NCI-H2029 (cell line): ENCODE data around the gene NTRK3.

ENCODE experiments used
- DNase-seq: peaks from one replicate; lab custom pipeline; 2025; lab: John Stamatoyannopoulos, UW

The NTRK3 gene

DNA sequence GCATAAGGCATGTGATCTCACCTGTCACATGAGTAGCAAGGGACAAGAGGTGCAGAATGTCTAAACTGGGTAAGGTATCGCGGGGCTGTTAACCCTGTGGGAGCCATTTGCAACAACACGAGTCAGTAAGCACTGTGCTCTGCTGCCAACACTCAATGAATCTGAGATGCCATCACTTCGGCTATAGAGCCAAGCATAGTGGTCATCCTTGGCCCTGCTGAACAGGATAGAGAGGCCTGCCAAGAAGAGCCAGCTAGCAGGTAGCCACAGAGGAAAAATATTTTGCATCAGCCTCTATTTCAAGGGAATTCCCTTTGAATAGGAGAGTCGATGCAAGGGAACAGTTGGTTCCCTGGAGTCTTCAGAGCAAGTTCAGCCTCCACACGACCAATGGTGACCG, 137.8 kb downstream of the NTRK3 start:
- DNase-seq, result no peak

DNA sequence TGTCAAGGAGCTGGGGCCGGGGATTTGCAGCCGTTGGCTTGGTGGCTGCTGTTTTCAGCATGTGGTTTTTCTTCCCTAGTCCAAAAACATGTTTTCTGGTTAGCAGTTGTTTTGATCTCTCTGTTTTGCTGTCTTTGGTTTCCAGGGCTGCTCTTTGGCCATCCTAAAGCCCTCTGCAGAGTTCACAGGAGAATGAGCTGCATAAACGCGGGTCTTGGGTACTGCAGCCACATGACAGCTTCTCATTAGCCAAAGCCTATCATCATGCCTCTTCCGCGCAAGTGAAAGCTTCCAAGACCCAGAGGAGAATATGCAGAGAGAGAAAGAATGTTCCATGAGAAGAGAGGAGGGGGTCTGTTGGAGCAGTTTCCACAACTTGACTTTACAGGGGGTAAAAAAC, 138.5 kb downstream of the NTRK3 start:
- DNase-seq, result no peak

DNA sequence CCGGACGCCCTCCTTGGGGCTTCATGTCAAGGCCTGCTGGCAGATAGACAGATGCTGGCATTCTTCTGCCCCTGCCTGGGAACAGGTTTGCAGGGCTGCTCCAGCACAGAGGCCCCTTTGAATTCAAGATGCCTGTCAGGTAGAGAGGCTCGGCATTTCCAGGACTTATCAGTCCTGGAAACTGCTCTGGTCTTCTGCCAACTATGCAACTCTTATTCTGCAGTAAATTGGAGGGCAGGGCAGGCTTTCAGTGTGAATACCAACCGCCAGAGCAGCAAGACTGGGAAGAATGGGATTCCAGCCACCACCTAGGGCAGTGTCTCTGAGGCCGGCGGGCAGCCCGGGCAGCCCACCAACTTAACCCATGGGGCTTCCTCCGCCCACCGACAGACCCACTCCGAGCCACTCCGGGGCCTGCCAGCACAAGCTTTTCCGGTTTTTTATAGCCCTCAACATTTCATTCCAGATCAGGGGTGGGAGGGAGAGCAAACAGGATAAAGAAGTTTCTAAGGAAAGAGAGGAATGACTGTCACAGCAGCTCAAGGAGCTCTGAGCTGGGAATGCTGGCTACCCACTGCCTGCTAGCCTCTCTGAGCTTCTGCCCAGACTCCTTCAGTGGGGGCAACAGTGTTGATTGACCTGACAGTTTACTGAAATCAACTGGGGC, 140.9 kb downstream of the NTRK3 start:
- no peak for DNase-seq

DNA sequence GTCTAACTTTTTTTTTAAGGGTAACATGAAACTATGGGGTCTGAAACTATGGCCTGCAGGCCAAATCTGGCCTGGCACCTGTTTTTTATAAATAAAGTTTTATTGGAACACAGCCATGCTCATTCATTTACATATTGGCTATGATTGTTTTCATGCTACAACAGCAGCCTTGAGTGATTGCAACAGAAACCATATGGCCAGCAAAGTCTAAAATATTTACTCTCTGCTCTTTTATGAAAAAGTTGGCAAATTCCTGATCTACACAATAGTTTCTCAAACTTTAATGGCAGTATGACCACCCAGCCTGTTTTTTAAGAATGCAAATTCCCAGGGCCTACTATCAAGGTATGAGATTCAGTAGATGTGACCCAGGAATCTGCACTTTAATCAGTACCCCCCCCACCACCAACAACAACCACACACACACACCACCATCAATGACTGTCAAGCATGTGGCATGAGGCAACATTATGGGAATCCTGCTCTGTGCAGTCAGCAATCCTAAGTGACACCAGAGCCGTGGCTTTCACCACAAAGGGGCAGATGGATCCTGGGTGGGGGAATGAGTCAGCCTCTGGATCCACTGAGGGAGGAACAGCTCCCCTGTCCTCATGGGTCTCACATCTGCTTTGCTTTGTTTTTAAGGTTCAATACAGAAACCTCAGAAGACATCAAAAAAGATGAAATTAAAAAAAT, 142.8 kb downstream of the NTRK3 start:
- DNase-seq, result no peak

DNA sequence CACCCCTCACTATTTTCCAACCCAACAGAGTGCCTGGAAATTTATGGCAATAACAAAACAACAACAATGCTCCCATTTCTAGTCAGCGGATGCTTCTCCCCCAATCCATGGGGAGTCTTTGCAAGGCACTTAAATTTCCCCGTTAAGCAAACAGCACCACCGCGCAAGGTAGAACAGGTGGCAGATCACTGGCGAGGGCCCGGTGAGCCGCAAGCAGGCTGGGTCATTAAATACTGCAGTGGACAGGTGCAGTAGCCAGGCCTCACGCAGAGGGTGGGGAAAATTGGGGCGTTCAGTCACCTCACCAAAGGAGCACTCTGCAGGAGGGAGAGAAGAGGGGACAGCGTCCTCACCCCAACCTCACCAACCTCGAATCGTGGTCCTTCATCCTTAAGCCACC, 147.5 kb downstream of the NTRK3 start:
- no peak for DNase-seq

DNA sequence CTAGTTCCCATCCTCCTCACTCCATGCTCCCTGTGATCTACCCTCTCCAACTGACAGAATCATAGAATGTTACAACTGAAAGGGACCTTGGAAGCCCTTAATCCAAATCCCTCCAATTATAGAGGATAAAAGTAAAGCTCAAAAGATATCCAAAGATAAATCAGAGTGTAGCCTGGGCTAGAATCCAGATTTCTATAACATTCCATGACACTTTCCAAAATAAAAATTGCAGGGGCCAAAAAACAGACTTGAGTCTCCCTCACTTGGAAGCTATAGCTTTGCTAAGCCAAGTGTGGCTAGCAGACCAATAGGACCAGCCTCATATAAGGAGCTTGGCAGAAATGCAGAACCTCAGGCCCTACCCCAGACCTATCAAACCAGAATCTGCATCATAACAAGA, 148.1 kb downstream of the NTRK3 start:
- DNase-seq, result no peak

DNA sequence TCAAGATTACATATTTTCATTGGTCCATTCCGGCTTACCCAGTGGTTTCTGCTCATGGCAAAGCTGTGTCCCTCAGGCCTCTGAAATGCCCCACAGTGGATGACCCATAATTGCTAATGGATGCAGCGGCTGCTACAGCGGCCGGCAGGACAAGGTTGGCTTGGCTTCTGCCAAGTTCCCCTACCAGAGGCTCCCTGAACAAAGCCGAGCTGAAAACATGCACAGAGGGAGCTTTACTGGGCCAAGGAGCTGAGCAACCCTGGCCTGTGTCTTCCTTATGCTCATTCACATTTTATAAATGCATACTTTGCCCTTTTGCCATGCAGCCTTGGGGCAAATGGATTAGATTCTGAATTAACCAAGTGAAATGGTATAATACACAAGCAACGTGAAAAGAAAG, 150.5 kb downstream of the NTRK3 start:
- DNase-seq, result no peak

DNA sequence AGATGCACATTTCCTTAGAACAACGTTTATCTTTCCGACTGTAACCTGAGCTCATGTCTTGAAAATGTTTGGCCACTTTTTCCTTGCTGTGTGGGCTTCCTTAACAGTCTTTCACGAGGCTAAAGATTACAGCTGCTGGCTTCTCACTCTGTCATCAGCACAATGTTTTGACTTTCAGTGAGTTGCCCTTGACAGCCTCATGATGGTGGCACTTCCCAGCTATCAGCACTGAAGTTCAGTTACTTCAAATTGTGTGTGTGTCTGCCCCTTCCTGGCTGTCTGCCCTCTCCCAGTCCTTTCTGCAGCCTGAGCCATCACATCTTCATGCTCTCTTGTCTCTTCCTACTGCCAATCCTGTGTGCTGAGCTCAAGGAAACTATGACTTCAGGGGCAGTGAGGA, 152.2 kb downstream of the NTRK3 start:
- DNase-seq, result no peak

DNA sequence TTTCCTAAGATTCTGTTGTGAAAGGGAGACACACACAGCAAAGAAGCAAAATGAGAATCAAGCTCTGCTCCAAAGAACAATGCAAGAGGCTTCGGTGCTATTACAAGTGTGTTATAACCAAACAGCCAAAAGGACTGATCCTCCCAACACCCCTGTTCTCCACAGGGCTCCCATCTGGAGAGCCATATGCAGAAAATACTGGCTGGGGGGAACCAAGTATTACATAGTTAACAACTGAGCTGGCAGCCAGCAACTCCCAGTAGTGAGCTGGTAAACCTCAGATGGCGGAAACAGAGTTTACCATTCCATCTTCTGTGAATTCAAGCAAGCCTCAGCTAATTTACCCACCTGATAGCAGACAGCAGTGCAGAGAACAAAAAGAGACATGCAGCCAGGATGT, 156.4 kb downstream of the NTRK3 start:
- no peak for DNase-seq

DNA sequence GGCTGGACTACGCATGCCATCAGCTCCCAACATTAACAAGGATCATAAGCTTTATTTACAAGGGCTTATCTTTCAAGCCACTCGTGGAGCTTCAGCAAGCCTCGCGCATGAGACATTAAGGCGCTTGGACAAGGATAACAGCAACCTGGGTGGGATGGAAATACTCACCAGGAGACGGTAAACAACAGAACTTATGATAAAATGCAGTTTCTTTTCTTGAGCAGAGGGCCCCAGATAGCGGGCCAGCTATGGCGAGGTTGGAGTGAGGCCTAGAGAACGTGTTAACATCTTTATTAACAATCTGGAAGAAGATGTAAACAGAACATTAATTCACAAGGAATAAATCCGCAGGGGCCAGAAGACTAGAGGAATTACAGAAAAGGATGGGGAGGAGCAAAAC, 158.2 kb downstream of the NTRK3 start:
- no peak for DNase-seq

DNA sequence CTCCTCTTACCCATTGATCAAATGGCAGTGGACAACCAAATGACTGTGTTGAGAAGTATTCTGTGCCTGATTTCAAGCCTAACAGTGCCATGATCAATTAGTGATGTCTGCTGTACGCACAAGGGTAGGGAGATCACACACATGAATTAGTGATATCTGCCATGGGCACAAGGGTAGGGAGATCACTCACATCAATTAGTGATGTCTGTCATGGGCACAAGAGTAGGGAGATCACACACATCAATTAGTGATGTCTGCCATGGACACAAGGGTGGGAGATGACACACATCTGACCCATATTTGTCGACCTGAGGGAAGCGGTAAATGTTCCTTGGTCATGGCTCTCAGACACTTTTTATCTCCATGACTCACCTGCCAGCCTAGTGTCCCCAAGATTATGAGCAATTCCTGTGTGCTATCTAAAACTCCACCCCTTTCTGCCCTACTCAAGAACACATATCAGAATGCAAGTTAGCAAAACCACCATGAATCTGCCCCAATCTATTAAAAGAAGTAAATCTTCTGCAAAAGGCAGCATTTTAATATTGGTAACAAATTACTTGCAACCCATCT, 165.0 kb downstream of the NTRK3 start:
- no peak for DNase-seq

DNA sequence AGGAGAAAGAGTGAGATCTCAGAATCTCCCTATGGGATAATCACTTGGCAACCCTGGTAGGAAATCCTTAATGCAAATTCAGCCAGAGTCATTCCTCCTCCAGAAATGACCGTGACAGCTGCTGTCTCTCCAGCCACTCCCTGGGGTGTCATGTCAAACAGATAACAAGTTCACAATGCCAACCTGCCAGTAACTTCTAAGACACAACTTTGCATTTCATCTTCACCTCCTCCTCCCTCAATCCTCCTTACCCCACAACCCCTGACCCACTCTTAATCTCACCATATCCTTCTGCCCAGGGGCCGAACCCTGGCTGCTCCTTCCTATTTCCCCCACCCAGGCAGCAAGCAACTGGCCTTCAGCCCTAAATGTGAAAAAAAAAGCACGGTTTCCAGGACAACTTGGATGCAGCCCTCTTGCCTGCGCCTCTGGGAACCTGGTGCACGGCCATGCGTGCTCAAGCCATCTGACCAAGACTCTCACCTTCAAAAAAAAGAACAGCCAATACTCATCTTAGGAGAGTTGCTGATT, 166.0 kb downstream of the NTRK3 start:
- DNase-seq, result no peak

DNA sequence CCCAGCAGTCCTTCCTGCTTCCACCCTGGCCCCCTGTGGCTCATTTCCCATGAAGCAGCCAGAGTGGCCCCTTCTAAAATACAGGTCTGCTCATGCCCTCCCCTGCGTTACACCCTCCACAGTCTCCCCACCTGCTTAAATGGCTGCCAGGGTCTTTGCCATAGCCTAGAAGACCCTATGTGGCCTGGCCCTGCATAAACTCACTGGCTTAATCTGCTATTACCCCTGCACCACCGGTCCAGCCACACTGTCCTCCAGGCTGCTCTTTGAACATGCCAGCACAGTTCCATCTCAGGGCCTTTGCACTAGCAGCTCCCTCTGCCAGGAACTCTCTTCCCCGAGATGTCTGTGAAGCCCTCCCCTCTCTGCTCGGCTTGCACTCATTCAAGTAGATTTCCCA, 166.8 kb downstream of the NTRK3 start:
- DNase-seq, result no peak

DNA sequence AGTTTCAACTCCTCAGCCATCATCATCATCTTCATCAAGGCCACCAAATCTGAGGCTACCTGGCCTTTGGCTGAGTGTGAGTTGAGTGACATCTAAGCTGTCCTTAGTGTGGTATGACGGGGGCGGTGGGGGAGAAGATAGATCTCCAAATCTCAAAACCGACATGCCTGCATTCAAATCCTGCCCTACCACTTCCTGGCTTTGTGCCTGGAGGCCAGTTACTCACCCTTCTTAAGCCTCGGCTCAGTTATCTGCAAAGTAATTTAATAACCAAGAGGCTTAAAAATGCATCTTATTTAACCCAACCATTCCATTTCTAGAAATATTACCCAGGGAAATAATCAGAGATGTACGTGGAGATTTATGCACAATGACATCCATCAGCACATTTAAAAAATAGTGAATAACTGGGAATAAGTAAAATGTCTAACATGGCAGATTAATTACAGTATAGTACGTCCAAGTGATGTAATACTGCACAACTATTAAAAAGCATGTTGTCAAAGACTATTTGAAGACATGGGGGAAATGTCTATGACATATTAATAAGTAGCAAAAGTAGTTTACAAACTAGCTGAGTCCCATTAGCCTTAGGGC, 167.4 kb downstream of the NTRK3 start:
- no peak for DNase-seq

DNA sequence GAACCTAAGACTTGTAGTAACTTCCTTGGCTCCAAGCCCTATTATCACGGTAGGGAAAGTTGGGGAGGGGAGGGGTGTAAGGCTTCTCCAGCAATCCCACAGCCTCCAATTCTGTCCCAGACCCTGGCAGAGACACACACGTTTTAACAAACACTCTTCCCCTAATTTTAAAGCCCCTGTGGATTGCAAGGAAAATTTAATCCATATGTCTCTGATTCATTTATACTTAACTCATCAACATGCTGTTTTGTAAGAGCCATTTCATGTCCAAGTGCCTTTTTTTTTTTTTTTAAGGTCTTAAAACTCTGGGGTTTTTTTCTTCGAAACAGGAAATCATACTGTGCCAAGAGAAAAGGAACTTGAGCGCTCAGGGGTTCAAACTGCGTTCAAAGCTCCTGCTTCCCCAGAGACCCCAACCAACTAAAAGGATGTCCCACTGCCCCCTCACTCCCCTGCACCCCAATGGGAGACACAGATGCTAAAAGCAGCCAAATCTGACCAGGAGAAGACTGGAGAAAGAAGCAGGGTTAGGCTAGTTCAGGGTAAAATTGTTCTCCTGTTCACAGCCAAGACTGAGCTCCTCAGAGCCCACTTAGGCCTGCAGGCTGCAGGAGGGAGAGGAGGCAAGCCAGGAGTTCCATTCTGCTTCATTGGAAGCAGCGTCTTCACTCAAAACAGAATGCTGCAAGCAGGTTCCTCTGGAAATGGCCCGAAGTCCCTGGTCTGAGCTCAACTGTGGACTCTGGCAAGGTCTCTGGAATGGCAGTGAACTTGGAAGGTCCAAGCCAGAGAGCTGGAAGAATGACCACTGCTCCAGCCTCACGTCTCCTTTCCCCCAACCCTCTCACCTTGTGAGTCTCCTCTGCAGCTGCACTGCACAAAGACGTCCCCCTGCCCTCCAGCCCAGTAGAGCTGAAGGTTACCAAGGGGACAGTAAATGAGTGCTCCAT, 172.5 kb downstream of the NTRK3 start:
- DNase-seq, result no peak

DNA sequence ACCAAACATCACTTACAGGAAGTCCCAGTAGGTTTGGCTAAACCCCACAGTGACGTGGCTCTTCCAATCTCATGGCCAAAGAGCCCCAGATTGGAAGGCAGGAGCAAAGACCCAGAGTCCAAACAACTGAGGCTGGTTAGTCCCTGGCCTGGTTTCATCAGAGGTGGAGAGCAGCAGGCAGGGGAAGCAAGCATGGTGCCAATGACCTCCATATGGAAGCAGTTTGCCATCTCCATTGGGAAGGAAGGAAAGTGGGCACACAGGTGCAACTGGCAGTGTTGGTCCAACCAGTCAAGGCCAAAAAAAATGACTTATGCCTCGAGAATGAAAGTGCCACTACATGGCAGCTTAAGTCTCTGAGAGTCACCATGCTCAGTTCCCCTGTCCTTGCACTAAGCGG, 175.9 kb downstream of the NTRK3 start:
- no peak for DNase-seq

DNA sequence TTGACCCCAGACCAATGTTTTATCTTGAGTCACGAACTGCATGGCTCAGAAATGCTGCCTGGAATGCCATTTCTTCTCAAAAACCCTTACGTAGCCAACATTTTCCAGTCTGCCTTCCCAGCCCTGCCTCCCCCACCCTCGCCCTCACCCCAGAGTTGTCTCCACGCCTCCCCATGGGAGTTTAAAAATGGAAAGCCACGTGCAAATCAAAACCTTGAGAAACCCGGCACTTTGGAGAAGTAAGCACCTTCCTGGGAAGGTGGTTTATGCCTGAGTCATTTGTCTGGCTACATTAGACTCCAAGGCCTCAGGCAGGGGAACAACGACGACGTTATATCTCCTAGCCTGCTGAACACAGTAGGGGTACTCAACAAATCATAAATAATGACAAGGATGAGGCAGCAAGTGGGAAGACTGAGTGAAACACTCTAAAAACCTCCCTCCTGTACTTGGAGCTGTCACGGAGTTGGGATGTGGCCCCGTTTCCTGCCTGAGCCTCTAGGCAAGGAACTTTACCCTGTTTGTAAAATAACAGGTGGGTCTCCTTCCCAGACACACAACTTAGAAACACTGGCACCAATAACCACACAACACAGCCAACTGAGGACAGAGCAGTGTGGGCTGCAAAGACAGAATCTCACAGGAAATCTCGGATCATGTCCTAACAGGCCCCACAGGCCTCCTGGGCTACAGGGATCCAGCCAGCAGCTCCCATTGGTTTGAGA, 179.1 kb downstream of the NTRK3 start:
- DNase-seq, result no peak

DNA sequence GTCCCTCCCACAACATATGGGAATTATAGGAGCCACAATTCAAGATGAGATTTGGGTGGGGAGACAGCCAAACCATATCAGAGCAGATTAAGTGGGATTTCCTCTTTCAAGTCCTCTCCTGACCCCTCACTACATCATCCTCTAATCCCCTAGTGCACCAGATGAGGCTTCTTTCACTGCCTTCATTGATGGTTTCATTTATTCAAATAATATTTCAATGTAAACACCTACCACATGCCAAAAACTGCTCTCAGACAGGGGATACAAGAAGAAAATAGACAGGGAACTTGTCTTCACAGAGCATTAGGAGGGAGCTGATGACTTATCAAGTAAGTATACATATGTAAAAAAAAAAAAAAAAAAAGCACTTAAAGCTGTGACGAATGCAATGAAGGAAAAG, 180.2 kb downstream of the NTRK3 start:
- DNase-seq, result no peak

DNA sequence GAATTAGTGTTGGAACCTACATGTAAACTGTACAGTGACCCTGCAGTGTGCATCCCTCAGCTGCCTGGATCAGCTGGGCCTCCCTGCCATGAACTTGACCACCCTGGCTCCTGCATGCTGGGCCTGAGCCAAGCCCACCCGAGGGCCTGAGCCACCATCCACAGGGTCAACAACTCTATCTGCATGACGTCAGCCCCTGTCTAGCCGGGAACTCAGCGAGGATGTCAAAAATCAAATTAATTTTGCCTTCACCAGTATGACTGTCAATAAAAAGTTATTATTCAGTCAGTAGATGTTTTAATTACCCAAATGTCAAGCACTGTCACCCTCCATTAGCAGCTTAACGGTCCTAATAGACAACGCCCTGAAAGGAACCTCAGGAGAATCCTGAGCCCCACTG, 181.4 kb downstream of the NTRK3 start:
- DNase-seq, result no peak

DNA sequence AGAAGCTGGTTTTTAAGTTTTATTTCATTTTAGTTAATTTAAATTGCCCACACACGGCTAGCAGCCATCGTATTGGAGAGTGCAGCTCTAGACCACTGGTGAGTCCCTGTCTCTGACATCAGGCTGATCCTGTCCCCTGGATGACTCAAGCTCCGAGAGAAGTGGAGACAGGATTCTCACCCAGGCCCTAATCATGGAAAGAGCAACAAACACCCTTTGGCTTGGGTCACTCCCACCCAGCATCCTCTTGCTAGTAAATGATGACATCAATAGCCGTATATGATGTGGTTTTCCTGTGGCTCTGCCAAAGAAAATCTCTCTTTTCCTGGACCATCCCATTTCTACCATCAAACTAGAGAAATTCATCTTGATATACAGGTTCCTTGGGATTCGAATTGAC, 182.2 kb downstream of the NTRK3 start:
- no peak for DNase-seq

DNA sequence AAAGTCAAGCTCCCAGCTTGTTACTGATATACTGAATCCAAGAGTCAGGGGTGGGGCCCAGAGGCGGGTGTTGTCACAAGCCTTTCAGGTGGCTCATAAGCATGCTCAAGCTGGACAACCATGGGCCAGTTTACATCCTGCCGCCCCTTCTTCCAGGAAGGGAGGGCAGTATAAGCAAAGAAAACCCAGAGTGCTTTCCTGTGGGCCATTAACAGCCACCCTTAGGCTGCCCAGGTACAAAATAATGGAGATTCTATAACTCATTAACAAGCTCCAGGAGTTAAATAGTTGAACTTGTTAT, 183.2 kb downstream of the NTRK3 start:
- DNase-seq, result no peak
